Measurements from ENCODE around the gene NDUFS2. TPM values are rescaled to one million over a fixed set of nuclear protein-coding genes. Genes with fewer than 3 reads are reported as not detected.
"Not testable (repeated sequence)": the region's sequence is repeated elsewhere in the genome, so short reads cannot be mapped to it uniquely, and the experiment has no call there.

NDUFS2 gene
- total RNA-seq, 1 donor from 2014 or later = 124 TPM

DNA sequence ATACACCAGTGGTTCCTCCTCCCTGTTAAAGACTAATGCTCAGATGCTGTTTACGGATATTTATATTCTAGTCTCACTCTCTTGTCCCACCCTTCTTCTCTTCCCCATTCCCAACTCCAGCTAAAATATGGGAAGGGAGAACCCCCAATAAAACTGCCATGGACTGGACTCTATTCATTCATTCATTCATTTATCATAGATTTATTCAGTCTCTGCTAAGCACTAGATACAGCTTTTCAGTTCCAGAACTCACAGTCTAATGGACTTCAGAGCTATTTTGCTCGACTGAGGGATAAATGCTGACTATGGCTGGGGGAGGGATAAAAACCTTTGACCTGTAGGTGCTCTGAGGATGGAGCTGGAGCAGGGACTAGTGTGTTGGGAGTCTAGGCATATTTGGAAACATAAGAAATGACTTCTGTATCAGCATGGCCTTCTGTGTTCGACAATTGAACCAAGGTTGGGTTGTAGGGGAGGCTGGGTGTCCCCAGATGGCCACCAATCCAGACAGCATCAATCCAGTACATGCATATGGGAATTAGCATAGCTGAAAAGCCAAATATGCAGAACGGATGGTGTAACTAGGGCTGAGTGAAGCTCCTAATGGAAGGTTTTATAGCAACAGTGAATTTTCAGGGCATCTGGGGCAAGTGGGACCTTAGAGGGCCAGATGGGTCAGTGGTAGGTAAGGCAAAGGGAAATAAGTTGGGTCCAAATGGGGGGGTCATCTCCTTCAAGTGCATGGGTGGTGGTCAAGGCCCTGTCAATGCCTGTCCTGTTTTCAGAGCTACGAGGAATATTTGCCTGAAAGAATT is 17.1 kb downstream of the NDUFS2 start:
- no peak for DNase-seq (ENCODE audit: low read depth)
- no peak for TF ChIP-seq CTCF (conservative IDR thresholded peaks at IDR 0.05; ENCODE audit: low read depth, low read length)

DNA sequence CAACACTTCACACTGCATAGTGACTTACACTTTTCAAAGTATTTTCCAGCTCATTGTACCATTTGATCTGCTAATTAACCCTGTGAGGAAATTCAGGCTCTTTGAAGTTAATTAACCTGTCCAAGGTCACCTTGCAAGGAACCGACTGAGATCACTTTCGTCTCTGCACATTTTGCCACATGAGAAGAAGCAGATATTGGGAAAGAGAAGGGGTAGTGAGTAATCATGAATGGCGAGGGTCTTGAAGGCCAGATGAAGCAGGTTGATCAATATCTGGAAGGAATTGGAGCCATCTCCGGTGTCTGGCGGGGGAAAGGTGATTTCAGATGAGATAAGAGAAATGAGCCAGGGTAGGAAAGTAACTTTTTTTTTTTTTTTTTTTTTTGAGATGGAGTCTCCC is 17.8 kb downstream of the NDUFS2 start:
- no peak for TF ChIP-seq CTCF (conservative IDR thresholded peaks at IDR 0.05; ENCODE audit: low read depth, low read length)
- DNase-seq (ENCODE audit: low read depth) = no peak
- no peak overlapping the region for H3K4me3 ChIP-seq (ENCODE audit: low read depth, low read length)

More for the DNA sequence above, 17.1 kb downstream of the NDUFS2 start:
- H3K4me3 ChIP-seq (ENCODE audit: low read depth, low read length) = no peak overlapping the region

DNA sequence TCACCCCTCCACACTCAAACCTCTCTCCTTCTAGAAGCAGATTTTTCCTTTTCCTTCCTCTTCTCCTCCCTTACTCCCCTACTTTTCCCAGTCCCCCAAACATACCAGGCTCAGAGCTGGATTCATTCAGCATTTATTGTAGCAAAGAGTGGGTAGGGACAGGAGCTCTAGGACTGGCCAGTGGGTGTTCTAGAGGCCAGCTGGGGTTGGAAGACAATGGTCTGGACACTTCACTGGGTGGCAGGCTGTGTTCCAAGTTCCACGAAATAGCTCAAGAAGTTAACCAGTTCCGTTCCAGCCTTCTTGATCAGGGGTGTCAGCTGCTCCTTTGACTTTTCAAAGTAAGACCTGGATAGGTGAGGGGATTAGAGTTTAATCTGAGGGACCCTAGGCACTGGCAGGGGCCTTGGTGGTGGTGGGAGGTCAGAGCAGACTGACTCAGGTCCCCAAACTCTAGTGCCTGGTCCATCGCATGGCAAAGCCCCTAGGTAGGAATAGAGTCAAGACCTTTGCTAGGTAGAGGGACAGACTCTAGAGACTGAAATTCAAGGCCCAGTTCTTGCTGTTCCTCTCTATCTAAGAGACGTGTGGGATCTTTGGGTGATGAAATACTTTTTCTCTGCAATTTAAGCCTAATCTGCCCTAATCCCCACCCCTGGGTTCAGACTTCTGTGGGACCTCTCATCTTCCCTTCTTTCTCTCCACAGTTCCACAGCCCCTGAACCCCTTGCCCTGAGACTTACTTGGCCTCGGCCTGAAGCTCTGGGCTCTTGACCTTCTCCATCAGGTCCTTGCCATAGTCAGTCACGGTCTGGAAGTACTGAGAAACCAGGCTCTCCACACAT is 20.2 kb downstream of the NDUFS2 start:
- no peak for TF ChIP-seq CTCF (conservative IDR thresholded peaks at IDR 0.05; ENCODE audit: low read depth, low read length)
- no peak for DNase-seq (ENCODE audit: low read depth)
- no peak overlapping the region for H3K4me3 ChIP-seq (ENCODE audit: low read depth, low read length)

DNA sequence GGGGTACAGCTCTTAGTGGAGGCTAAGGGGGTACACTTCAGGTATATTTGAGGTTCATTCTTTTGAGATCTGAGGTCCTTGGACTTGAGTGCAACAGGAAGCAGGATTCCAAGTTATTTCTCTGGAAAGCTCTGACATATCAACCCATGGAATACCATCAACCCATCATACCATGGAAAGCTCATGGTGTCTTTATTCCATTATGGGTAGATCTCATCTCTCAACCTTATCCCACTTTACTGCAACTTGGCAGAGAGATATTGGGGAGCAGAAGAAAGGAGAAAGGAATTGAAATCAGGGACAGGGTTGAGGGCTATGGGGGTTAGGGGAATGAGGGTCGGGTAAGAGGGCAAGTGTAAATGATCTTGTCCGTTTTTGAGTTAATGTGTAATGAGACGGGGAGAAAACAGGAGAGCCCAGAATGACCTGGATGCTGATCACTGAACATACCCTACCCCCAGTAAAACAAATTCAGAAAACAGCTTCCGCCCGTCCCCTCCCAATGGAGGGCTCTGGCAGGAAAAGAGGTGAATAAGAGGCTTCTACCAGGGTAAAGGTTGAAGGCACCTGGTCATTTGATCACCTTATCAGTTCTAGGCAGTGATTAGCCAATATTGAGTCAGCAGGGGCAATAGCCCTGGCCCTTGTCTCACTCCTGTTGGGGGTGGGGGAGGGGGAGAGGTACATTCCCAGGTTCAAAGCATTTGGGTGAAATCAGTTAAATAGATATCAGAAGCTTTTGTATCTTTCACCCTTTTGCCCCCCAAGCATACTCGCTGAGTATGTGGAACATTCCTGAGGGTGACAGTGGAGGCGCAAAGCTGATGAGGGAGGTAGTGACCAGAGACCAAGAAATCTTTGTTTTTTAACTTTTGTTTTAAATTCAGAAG is 21.9 kb downstream of the NDUFS2 start:
- DNase-seq (ENCODE audit: low read depth) = no peak
- H3K4me3 ChIP-seq (ENCODE audit: low read depth, low read length) = no peak overlapping the region
- no peak for TF ChIP-seq CTCF (conservative IDR thresholded peaks at IDR 0.05; ENCODE audit: low read depth, low read length)

DNA sequence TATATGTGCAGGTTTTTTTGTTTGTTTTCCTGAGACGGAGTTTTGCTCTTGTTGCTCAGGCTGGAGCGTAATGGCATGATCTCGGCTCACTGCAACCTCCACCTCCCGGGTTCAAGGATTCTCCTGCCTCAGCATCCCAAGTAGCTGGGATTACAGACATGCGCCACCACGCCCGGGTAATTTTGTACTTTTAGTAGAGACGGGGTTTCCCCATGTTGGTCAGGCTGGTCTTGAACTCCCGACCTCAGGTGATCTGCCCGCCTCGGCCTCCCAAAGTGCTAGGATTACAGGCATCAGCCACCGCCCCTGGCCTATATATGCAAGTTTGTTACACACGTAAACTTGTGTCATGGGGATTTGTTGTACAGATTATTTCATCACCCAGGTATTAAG is 22.5 kb downstream of the NDUFS2 start:
- not testable (repeated sequence) for H3K4me3 ChIP-seq (ENCODE audit: low read depth, low read length); DNase-seq (ENCODE audit: low read depth)

DNA sequence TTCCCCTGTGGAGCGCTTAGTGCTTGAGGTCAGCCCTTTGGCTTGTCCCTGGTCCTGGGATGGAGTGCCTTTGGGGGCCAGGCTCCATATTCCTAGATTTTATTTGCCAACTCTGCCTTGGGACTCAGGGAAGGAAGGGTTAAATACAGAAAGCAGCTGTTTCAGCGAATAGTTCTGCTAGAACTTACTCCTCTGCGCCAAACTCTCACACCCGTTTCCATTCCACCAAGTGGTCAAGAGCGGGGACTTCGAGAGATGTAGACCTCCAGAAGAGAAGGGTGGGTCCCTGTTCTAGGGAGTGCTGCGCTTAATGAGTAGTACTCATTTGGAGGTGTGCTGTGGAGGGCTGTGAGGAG is 23.0 kb downstream of the NDUFS2 start:
- no peak for TF ChIP-seq CTCF (conservative IDR thresholded peaks at IDR 0.05; ENCODE audit: low read depth, low read length)
- H3K4me3 ChIP-seq (ENCODE audit: low read depth, low read length) = no peak overlapping the region
- no peak for DNase-seq (ENCODE audit: low read depth)

Data from epithelial cell of proximal tubule (primary cell).